Activated CD4-positive, alpha-beta T cell treated with anti-CD3 and anti-CD28 coated beads for 36 hours (primary cell): ENCODE results near the gene PRAME. TPM values are rescaled to one million over a fixed set of nuclear protein-coding genes. Genes with fewer than 3 reads are reported as not detected.

Source experiments
- total RNA-seq, 2 experiments: library from RNA; stranded (reverse); gene quantifications; one replicate each; pipeline ENCODE4 v1.2.3, GENCODE V29; 2021

PRAME gene
- total RNA-seq, 2 experiments from 2014 or later = 0.09 TPM; not detected in 1

Other genes with a start within 250 kb of the PRAME start
- gene ZNF280B, start 50.5 kb downstream of the PRAME start, total RNA-seq = 1 to 10 TPM; 2.5 to 3.7 TPM
- not detected for gene ZNF280A, start 39.0 kb downstream of the PRAME start, total RNA-seq
- not detected for gene GGTLC2, start 85.3 kb upstream of the PRAME start, total RNA-seq